ENCODE measurements around the gene EID1. TPM values are rescaled to one million over a fixed set of nuclear protein-coding genes. Genes with fewer than 3 reads are reported as not detected.

Gene EID1
- total RNA-seq, 1 donor from 2014 or later, result 196 TPM

- no peak for DNase-seq (ENCODE audit: low read depth)
- no peak overlapping the region for H3K4me3 ChIP-seq (ENCODE audit: low read depth, low read length)
- TF ChIP-seq CTCF (conservative IDR thresholded peaks at IDR 0.05; ENCODE audit: low read depth, low read length), result no peak
These were observed 38.8 kb downstream of the EID1 start for GRCh38 chr15:48916721-48917120.

- DNase-seq (ENCODE audit: low read depth), result no peak
- no peak for TF ChIP-seq CTCF (conservative IDR thresholded peaks at IDR 0.05; ENCODE audit: low read depth, low read length)
- no peak overlapping the region for H3K4me3 ChIP-seq (ENCODE audit: low read depth, low read length)
These were observed 44.1 kb downstream of the EID1 start for GRCh38 chr15:48922046-48922445.

- no peak overlapping the region for H3K4me3 ChIP-seq (ENCODE audit: low read depth, low read length)
- TF ChIP-seq CTCF (conservative IDR thresholded peaks at IDR 0.05; ENCODE audit: low read depth, low read length), result no peak
- DNase-seq (ENCODE audit: low read depth), result no peak
These were observed 46.8 kb downstream of the EID1 start for GRCh38 chr15:48924528-48925393.

- peak; percentile 33 for DNase-seq (ENCODE audit: low read depth)
- H3K4me3 ChIP-seq (ENCODE audit: low read depth, low read length), result no peak overlapping the region
- TF ChIP-seq CTCF (conservative IDR thresholded peaks at IDR 0.05; ENCODE audit: low read depth, low read length), result no peak
These were observed 47.8 kb downstream of the EID1 start for GRCh38 chr15:48925714-48926223.

- H3K4me3 ChIP-seq (ENCODE audit: low read depth, low read length), result no peak overlapping the region
- DNase-seq (ENCODE audit: low read depth), result no peak
- TF ChIP-seq CTCF (conservative IDR thresholded peaks at IDR 0.05; ENCODE audit: low read depth, low read length), result no peak
These were observed 51.1 kb downstream of the EID1 start for GRCh38 chr15:48928877-48929538.

GRCh38 chr15:48929661-48930060 lies 51.7 kb downstream of the EID1 start:
- TF ChIP-seq CTCF (conservative IDR thresholded peaks at IDR 0.05; ENCODE audit: low read depth, low read length), result no peak
- no peak overlapping the region for H3K4me3 ChIP-seq (ENCODE audit: low read depth, low read length)
- no peak for DNase-seq (ENCODE audit: low read depth)

Other genes starting within 250 kb of the EID1 start
- 25.8 and 75.2 TPM in 2 replicates for gene FBN1, start 232.4 kb upstream of the EID1 start, total RNA-seq
- 8.2 and 14.1 TPM in 2 replicates for gene CEP152, start 67.1 kb upstream of the EID1 start, total RNA-seq
- gene SHC4, start 85.8 kb downstream of the EID1 start, total RNA-seq, result 2.2 and 9.3 TPM in 2 replicates
- 12.5 and 14.4 TPM in 2 replicates for gene SECISBP2L, start 168.3 kb downstream of the EID1 start, total RNA-seq

Data from epithelial cell of proximal tubule (primary cell).